PC-9 (cell line): ENCODE measurements around the gene INSL6. TPM values are rescaled to one million over a fixed set of nuclear protein-coding genes. Genes with fewer than 3 reads are reported as not detected.

Source experiments
- Bru-seq: library from RNA; stranded (reverse); fragments of 400-500 nt; gene quantifications from one replicate; lab custom pipeline; 2021; lab: Mats Ljungman, UMichigan
- BruChase-seq, 2 experiments: library from RNA; stranded (reverse); fragments of 400-500 nt; gene quantifications; one replicate each; lab custom pipeline; 2021; lab: Mats Ljungman, UMichigan
- BruUV-seq: library from RNA; stranded (reverse); fragments of 400-500 nt; replicated peaks from 2 replicates; lab custom pipeline; 2021; lab: Mats Ljungman, UMichigan
- CTCF ChIA-PET: fragments of 300-600 bp; sonication (Branson Sonifier 250); formaldehyde crosslinking; loops from one replicate; lab custom pipeline; 2022; ENCODE audit warnings: antibody characterized with exemption; lab: Charles Lee
- POLR2A ChIA-PET: fragments of 300-600 bp; sonication (Branson Sonifier 250); formaldehyde crosslinking; loops from one replicate; lab custom pipeline; 2022; ENCODE audit warnings: antibody characterized with exemption; ENCODE audit not compliant: unreplicated experiment; lab: Charles Lee
- DNase-seq, 2 experiments: peaks; one replicate each; pipeline versions ENCODE4 v3.0.0 to v3.0.0-alpha.2; 2015 to 2022; ENCODE audit warnings: mixed read lengths in 1 of 2
- H2AFZ ChIP-seq: fragments of 200-600 bp; sonication (generic); 2 replicates; pipeline ENCODE4 v1.8.1; 2017; ENCODE audit warnings: antibody characterized with exemption
- H3F3A ChIP-seq: fragments of 200-600 bp; sonication (generic); 2 replicates; pipeline ENCODE4 v1.8.1; 2017; ENCODE audit warnings: antibody characterized with exemption, mild to moderate bottlenecking, low read depth; ENCODE audit not compliant: insufficient read depth
- H3K27ac ChIP-seq: fragments of 200-600 bp; sonication (generic); 2 replicates; pipeline ENCODE4 v1.6.1; 2016; ENCODE audit warnings: mixed run types
- H3K27me3 ChIP-seq: fragments of 200-600 bp; sonication (generic); 2 replicates; pipeline ENCODE4 v1.6.1; 2016; ENCODE audit warnings: low read depth, mixed run types; ENCODE audit not compliant: insufficient read depth
- H3K36me3 ChIP-seq: fragments of 200-600 bp; sonication (generic); 2 replicates; pipeline ENCODE4 v1.6.1; 2016; ENCODE audit warnings: low read depth, mixed run types
- H3K4me1 ChIP-seq: fragments of 200-600 bp; sonication (generic); replicated peaks from 2 replicates; pipeline ENCODE4 v1.6.1; 2016; ENCODE audit warnings: mixed run types; ENCODE audit not compliant: insufficient read depth
- H3K4me2 ChIP-seq: fragments of 200-600 bp; sonication (generic); 2 replicates; pipeline ENCODE4 v1.6.1; 2017; ENCODE audit warnings: mixed run types
- H3K4me3 ChIP-seq: fragments of 200-600 bp; sonication (generic); 2 replicates; pipeline ENCODE4 v1.6.1; 2016; ENCODE audit warnings: mixed run types
- H3K79me2 ChIP-seq: fragments of 200-600 bp; sonication (generic); 2 replicates; pipeline ENCODE4 v1.6.1; 2017; ENCODE audit warnings: low read depth, mixed run types
- H3K9me2 ChIP-seq: fragments of 200-600 bp; sonication (generic); 2 replicates; pipeline ENCODE4 v1.8.1; 2017; ENCODE audit warnings: mild to moderate bottlenecking; ENCODE audit not compliant: insufficient read depth
- H3K9me3 ChIP-seq: fragments of 200-600 bp; sonication (generic); 2 replicates; pipeline ENCODE4 v1.8.1; 2016; ENCODE audit warnings: low read depth; ENCODE audit not compliant: insufficient read depth
- H4K20me1 ChIP-seq: fragments of 200-600 bp; sonication (generic); 2 replicates; pipeline ENCODE4 v1.8.1; 2017; ENCODE audit not compliant: insufficient read depth
- CTCF ChIP-seq: fragments of 200-600 bp; sonication (generic); conservative IDR thresholded peaks from 2 replicates; pipeline ENCODE4 v1.6.1; 2017; ENCODE audit warnings: mixed run types, antibody characterized with exemption, mild to moderate bottlenecking, moderate library complexity
- EZH2 ChIP-seq: fragments of 200-600 bp; sonication (generic); IDR thresholded peaks from 2 replicates; pipeline ENCODE4 v1.8.0; 2017; ENCODE audit warnings: antibody characterized with exemption, low read depth
- intact Hi-C: fragments of 100-400 bp; cut with micrococcal nuclease; formaldehyde crosslinking; loops from one replicate; pipeline ENCODE4 v1.10.0; 2022; ENCODE audit not compliant: unreplicated experiment
- long read RNA-seq: library from polyadenylated mRNA; stranded (forward); transcript quantifications from one replicate; pipeline ENCODE4 v2.0.0, GENCODE V29; 2022
- total RNA-seq: library from RNA; stranded (reverse); gene quantifications from 2 replicates; pipeline ENCODE4 v1.2.3, GENCODE V29; 2021

The INSL6 gene, protein sequence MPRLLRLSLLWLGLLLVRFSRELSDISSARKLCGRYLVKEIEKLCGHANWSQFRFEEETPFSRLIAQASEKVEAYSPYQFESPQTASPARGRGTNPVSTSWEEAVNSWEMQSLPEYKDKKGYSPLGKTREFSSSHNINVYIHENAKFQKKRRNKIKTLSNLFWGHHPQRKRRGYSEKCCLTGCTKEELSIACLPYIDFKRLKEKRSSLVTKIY
- total RNA-seq (not detected in 2 replicates), Bru-seq, nascent RNA (not detected), BruChase-seq, experiment 1, labeled RNA remaining after a 2-hour chase (not detected), BruChase-seq, experiment 2, labeled RNA remaining after a 6-hour chase (percentile 5 among the genes with signal in this experiment)
- long read RNA-seq: 0 reads

DNA sequence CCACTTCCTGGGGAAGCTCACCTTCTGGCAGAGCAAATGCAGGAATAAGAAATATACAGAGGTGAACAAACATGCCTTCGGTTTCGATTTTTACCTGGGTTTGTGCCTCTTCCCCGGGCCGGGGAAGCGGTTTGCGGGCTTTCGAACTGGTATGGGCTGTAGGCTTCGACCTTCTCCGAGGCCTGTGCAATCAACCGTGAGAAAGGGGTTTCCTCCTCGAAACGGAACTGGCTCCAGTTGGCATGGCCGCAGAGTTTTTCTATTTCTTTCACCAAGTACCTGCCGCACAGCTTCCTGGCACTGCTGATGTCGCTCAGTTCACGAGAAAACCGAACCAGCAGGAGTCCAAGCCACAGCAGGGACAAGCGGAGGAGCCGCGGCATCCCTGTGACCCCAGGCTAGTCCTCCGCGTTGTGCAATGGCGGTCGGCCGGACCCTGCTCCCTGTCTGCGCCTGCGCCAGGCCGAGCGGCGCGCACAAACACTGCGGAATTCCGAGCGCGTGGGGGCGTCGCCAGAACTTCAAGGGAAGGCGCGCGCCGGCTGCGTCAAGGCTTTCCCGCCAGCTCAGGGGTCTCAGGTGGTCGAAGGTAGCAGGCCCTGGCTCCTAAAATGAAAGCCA lies at the start of gene INSL6:
INSL6 (minus strand) TSS at position 420 of the 621 bp plus-strand sequence; CDS start at position 383, 37 bp downstream.
- BruUV-seq: no TSS peak
- no peak for TF ChIP-seq EZH2
- no peak for TF ChIP-seq CTCF
- H3K36me3 ChIP-seq: no peaks in the 10 kb centered on the region
- no peak within 1 kb of the TSS for H3K4me3 ChIP-seq
- H3K27me3 ChIP-seq: no peaks in the 10 kb centered on the region
- DNase-seq: no peak
- no peaks in the 10 kb centered on the region for H3K79me2 ChIP-seq
- no peaks in the 10 kb centered on the region for H4K20me1 ChIP-seq
- H3K27ac ChIP-seq: no peak within 1 kb of the TSS
- no peak within 1 kb of the TSS for H3K4me2 ChIP-seq
- ChIA-PET POLR2A (no interaction called here), CTCF (no interaction called here)
- no peaks in the 10 kb centered on the region for H3F3A ChIP-seq
- H3K9me3 ChIP-seq: no peaks in the 10 kb centered on the region
- no peaks in the 10 kb centered on the region for H3K4me1 ChIP-seq
- intact Hi-C loops: no loop called here
- no peak within 1 kb of the TSS for H2AFZ ChIP-seq
- no peaks in the 10 kb centered on the region for H3K9me2 ChIP-seq

DNA sequence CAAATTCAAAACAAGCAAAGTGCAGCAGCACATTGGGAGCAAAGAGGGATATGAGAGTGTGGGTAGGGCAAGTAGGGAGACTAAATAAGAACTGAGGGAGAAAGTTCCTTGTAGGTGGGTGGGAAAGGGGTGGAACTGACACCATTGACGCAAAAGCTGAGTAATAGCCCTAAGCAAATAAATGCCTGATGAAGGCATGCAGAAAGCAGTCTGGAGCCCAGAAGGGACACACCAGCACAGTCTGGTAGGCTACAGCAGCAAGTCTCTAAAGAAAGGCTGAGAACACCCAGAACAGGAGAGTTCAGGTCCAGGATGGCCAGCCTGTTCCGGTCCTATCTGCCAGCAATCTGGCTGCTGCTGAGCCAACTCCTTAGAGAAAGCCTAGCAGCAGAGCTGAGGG lies 45.8 kb upstream of the INSL6 start, which contains the start of gene INSL4:
INSL4 (plus strand) TSS at position 208 of the 400 bp plus-strand sequence; CDS start at position 313, 105 bp downstream.
- TF ChIP-seq CTCF: no peak
- no peak for TF ChIP-seq EZH2
- no peaks in the 10 kb centered on the region for H4K20me1 ChIP-seq
- peak in 1 of 2 experiments; percentile 8 for DNase-seq
- H3K4me2 ChIP-seq: no peak within 1 kb of the TSS
- H3F3A ChIP-seq: no peaks in the 10 kb centered on the region
- intact Hi-C loops: no loop called here
- no peak within 1 kb of the TSS for H3K27ac ChIP-seq
- H3K27me3 ChIP-seq: peaks cover 19% of the 10 kb centered on the region; the same call in 1 of the 2 replicates
- ChIA-PET CTCF (no interaction called here), POLR2A (no interaction called here)
- no peaks in the 10 kb centered on the region for H3K36me3 ChIP-seq
- H3K79me2 ChIP-seq: no peaks in the 10 kb centered on the region
- H3K4me1 ChIP-seq: no peaks in the 10 kb centered on the region
- no TSS peak for BruUV-seq
- H2AFZ ChIP-seq: no peak within 1 kb of the TSS
- H3K4me3 ChIP-seq: no peak within 1 kb of the TSS
- H3K9me2 ChIP-seq: no peaks in the 10 kb centered on the region
- H3K9me3 ChIP-seq: no peaks in the 10 kb centered on the region; the same call in 1 of the 2 replicates

DNA sequence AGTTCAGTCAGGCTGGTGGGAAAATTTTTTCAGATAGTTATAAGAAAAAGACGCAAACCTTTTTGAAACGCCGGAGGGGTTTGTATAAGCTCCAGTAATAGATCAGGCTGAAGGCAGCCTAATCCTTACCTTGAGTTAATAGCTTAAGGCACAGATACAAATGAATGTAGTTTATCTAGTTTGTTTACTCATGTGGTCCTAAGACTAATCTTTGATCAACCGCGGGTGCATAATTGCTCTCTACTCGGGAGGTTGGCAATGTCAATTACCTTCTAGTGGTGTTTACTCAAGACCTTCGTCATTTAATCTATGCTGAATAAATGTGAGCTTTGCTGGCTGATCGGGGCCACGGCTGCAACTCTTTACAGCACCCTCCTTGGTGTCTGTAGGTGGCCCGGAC lies 45.1 kb upstream of the INSL6 start:
- Histone ChIP-seq H3K4me2 (no peak overlapping the region), H3F3A (no peaks in the 10 kb centered on the region), H2AFZ (no peak overlapping the region), H3K9me3 (no peaks in the 10 kb centered on the region; the same call in 1 of the 2 replicates), H3K27me3 (peaks cover 19% of the 10 kb centered on the region; the same call in 1 of the 2 replicates), H3K79me2 (no peaks in the 10 kb centered on the region), H3K36me3 (no peaks in the 10 kb centered on the region), H3K4me1 (no peaks in the 10 kb centered on the region), H3K4me3 (no peak overlapping the region), H3K9me2 (no peaks in the 10 kb centered on the region), H4K20me1 (no peaks in the 10 kb centered on the region), H3K27ac (no peak overlapping the region)
- peak in 1 of 2 experiments; percentile 39 for DNase-seq
- CTCF ChIA-PET: no interaction called here
- no peak for TF ChIP-seq EZH2
- intact Hi-C loops: no loop called here
- BruUV-seq: no TSS peak
- POLR2A ChIA-PET: no interaction called here
